ENCODE results near the gene SLC25A43.

The SLC25A43 gene

DNA sequence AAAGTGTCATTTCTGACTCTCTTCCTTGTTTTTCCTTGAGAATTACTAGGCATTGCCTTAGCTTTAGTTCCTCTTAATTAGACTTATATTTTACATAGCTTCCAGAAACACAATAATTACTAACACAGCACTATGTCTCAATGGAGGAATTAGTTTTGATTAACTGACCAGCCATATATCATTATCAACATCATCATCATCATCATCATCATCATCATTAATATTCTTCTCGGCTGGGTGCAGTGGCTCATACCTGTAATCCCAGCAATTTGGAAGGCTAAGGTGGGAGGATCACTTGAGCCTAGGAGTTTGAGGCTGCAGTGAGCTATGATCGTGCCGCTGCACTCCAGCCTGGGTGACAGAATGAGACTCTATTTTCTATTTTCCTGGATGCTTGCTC lies 66.4 kb downstream of the SLC25A43 start:
- in situ Hi-C loops (cut with HindIII; ENCODE audit: low sequenced_read_pairs): no loop called here
- DNase-seq (ENCODE audit: low read depth, low spot score): no peak
- H3K4me3 ChIP-seq (ENCODE audit: low read depth, low read length): no peak overlapping the region
- TF ChIP-seq CTCF (IDR thresholded peaks at IDR 0.05; ENCODE audit: low read depth, low read length): no peak

GRCh38 chrX:119466970-119467369 lies 67.8 kb downstream of the SLC25A43 start:
- TF ChIP-seq CTCF (IDR thresholded peaks at IDR 0.05; ENCODE audit: low read depth, low read length): no peak
- in situ Hi-C loops (cut with HindIII; ENCODE audit: low sequenced_read_pairs): no loop called here
- no peak for DNase-seq (ENCODE audit: low read depth, low spot score)
- no peak overlapping the region for H3K4me3 ChIP-seq (ENCODE audit: low read depth, low read length)

DNA sequence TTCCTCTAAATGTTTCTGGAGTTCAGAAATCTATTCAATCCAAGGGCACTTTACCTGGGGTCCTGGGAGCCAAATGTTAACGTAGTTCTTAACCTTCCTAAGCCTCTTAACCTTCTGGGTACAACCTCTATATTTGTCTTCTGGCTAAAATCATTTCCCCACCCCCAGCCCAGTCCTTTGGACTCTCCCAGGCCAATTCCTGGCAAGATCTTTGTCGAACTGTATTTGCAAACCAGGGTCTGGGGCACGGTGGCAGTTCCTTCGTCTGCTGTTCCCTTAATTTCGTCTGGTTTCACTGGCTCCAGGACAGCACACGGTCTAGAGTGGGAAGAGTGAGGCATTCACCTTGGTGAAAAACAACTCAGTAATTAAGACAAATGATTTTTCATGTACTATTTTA lies 68.3 kb downstream of the SLC25A43 start:
- no peak for TF ChIP-seq CTCF (IDR thresholded peaks at IDR 0.05; ENCODE audit: low read depth, low read length)
- in situ Hi-C loops (cut with HindIII; ENCODE audit: low sequenced_read_pairs): no loop called here
- DNase-seq (ENCODE audit: low read depth, low spot score): no peak
- no peak overlapping the region for H3K4me3 ChIP-seq (ENCODE audit: low read depth, low read length)

- no peak for TF ChIP-seq CTCF (IDR thresholded peaks at IDR 0.05; ENCODE audit: low read depth, low read length)
- peak; percentile 85 for DNase-seq (ENCODE audit: low read depth, low spot score)
These were observed 68.9 kb downstream of the SLC25A43 start, which contains the start of gene SLC25A5 for GRCh38 chrX:119467842-119468550. TSS of gene SLC25A5 (plus strand) at chrX:119468444. CDS start at chrX:119468516, 72 bp downstream.

GRCh38 chrX:119468551-119469312 lies 69.6 kb downstream of the SLC25A43 start:
- peak overlapping the region; percentile 84 for H3K4me3 ChIP-seq (ENCODE audit: low read depth, low read length)
- in situ Hi-C loops (cut with HindIII; ENCODE audit: low sequenced_read_pairs): no loop called here
- peak; percentile 59 for TF ChIP-seq CTCF (IDR thresholded peaks at IDR 0.05; ENCODE audit: low read depth, low read length)
- peak; percentile 81 for DNase-seq (ENCODE audit: low read depth, low spot score)

More at GRCh38 chrX:119467842-119468550, 68.9 kb downstream of the SLC25A43 start, which contains the start of gene SLC25A5:
- in situ Hi-C loops (cut with HindIII; ENCODE audit: low sequenced_read_pairs): no loop called here
- peak within 1 kb of the TSS; percentile 84 for H3K4me3 ChIP-seq (ENCODE audit: low read depth, low read length)

DNA sequence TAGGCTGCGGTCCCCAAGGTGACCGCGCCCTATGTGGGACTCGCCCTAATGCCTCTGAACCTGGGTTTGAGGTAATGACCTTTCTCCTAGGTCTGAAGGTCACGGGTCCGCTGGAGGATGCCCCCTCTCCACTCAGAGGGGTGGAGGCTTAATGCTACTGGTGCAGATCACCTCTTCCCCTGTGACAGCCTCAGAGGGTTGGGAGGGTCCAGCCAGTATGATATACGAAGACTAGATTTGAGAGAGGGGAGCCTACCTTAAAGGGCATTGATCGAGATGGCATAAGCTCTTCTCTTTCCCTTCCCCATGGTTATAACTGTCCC lies 70.1 kb downstream of the SLC25A43 start:
- in situ Hi-C loops (cut with HindIII; ENCODE audit: low sequenced_read_pairs): no loop called here
- no peak for DNase-seq (ENCODE audit: low read depth, low spot score)
- H3K4me3 ChIP-seq (ENCODE audit: low read depth, low read length): peak overlapping the region; percentile 46
- no peak for TF ChIP-seq CTCF (IDR thresholded peaks at IDR 0.05; ENCODE audit: low read depth, low read length)
